GM21390 (cell line): ENCODE data around the gene NHSL2.

Source experiments
- ATAC-seq: cut with Tn5 transposase; IDR thresholded peaks from one replicate; pipeline ENCODE4 v1.9.1; 2021; ENCODE audit not compliant: unreplicated experiment

The NHSL2 gene

DNA sequence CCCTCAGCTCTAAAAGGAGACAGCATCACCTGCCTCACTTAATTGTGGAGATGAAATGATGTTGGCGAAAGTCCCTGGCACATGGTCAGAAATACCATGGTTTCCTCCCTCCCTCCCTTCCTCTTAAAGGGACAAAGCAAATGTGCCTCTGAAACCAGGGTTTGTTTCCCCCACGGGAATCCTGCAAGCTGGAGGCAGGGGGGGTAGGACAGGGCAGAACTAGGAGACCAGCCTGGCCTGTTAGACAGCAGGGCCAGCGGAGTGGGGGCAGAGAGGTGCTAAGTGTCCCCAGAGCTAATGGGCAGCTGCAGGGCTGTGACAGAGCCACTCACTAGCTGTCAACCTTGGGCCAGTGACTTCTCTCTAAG is 215.4 kb downstream of the NHSL2 start:
- ATAC-seq: no peak

DNA sequence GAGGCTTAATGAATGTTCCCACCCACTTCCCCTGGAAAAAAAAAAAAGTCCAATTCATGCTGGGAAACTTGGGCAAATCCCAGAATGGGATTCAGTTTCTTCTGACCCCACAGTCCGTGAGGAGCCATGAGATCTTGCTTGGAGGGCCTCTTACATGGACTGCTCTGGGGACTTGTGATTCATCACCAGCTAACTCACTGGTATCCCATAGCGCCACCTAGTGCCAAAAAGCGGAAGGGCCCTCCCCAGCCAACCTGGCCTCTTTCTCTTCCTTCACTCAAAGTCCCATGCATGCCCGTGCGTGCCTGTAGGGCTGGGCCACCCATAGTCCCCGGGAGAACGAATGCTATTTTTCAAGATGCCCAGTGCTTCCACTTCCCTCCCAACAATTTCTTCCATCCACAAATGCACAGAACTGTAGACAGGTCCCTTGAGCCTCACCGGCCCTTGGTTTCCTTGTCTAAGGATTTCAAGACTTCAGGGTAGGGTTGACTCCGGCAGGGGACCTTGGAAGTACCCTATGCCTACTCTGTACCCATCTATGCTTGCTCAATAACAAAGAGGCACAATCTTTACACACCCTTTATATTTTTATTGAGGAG is 216.0 kb downstream of the NHSL2 start:
- ATAC-seq: peak; percentile 80

DNA sequence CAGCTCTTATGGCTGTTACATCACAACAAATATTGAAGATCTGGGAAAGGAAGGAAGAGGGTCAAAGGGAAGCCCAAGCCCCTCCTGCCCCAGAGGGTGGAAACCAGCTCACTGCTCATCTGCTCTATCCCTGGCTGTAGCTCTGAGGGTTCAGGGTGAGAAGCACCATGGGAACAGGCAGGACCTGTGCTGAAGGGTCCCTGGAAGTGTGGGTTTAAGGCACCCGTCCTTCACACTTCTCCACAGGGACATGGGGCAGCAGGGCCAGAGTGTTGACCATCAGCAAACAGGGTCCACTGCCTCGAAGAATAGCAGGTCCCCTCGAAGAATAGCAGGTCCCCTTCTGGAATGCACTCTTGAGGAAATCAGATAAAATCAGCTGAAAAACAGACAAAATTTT is 216.7 kb downstream of the NHSL2 start:
- no peak for ATAC-seq

DNA sequence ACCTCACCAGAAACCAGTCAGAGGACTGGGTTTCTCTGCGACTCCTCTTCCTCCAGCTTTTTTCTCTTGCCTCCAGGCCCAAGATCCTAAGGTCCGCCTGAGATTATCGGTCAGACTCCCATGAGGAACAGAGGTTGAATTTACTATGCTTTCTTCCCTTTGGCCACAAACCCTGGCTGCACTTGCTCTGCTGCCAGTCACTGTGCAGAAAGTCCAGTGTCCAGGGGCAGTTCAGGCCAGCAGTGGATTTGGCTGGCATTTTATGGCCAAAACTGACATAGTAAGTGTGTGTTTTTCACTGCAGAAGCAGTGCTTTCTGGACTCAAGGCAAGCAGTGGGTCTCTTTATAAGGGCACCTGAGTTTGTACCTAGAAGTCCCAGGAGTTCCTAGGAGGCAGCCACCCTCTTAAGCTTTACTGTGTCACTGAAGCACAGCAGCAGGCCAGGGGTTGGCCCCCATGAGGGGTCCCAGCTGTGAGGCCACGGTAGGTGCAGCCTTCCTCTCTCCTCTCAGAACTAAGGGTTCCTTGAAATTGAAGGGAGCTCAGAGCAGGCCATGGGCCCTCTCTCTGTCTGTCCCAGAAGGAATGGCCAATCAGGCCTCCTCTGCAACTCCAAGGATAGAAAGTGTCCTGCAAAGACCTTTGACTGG is 217.7 kb downstream of the NHSL2 start:
- no peak for ATAC-seq

DNA sequence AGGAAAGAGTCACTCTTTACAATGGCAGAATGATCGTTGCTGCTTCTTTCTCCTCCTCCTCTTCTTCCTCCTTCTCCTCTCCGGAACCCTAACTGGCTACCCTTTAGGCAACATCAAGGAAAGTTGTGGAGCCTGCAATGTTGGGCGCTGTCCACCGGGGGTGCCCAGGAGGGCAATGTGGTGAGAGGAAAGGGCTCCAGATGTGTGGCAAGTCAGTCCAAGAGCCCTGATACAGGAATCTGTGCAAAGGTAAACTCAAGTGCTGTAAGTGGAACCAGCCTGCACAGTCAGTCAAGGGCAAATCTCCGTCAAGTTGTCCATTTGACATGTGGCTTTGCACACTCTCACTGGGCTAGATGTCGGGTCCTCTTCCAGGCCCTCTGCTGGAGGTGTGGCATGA is 218.2 kb downstream of the NHSL2 start:
- no peak for ATAC-seq

DNA sequence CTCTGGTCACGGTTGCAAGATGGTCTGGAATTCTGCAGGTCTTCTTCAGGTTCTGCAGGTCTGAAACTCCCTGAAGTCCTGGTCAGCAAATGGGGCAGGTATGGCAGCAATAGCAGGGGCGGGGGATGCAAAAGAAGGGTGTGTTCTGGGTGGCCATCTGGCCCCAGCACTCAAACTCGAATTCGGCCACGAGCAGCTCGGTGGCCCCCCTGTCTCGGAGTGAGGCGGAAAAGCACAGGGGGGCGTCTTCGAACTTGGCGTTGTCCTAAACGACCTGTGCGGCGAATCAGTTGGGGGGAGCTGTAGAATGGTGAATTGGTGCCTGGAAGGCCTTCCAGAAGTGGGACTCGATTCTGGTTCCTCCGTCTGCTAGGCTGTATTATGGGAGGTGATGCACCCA is 219.0 kb downstream of the NHSL2 start:
- ATAC-seq: no peak

DNA sequence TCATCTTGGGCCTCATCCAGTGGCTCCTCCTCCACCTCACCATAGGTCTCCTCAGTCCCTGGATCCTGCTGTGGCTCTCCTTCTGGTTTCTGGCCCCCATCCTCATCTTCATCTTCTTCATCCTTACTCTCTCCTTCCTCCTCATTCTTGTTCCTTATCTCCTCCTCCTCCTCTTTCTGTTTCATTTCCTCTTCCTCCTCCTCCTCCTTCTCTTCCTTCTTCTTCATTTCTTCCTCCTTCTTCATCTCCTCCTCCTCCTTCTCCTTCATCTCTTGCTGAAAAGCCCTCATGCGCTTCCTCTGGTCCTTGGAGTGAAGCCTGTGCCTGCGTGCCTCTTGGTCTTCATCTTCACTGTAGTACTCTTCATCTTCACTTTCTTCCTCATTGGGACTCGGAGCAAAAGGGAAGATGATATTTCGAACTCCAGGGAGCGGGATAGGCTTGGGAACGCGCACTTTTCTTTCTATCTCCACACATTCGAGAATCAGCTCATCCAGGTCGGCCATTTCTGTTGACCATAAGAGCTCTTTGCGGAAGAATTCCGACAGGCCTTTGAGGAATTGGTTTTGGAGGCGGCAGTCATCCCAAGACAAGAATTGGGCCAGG is 219.6 kb downstream of the NHSL2 start:
- ATAC-seq: no peak

DNA sequence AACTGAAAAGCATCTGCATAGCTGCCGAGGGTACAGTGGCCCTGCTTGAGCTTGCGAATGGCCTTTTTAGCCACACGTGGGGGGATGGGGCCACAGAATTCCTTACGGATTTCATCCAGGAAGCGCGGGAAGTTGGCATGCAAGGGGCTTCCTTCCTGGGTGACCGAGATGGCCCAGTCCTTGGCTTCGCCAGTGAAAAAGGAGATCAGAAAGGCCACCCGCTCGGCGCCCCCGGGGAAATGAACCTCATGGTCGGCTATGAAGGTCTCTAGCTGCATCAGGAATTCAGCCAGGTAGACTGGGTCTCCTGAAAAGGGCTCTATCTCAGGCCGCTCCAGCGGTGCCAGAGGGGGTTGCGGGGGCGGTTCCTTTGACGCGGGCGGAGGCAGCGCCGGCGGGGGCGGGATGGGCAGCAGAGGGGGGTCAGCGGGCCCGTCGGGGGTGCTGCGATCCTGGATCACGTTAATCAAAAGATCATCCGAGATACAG is 220.2 kb downstream of the NHSL2 start:
- no peak for ATAC-seq

DNA sequence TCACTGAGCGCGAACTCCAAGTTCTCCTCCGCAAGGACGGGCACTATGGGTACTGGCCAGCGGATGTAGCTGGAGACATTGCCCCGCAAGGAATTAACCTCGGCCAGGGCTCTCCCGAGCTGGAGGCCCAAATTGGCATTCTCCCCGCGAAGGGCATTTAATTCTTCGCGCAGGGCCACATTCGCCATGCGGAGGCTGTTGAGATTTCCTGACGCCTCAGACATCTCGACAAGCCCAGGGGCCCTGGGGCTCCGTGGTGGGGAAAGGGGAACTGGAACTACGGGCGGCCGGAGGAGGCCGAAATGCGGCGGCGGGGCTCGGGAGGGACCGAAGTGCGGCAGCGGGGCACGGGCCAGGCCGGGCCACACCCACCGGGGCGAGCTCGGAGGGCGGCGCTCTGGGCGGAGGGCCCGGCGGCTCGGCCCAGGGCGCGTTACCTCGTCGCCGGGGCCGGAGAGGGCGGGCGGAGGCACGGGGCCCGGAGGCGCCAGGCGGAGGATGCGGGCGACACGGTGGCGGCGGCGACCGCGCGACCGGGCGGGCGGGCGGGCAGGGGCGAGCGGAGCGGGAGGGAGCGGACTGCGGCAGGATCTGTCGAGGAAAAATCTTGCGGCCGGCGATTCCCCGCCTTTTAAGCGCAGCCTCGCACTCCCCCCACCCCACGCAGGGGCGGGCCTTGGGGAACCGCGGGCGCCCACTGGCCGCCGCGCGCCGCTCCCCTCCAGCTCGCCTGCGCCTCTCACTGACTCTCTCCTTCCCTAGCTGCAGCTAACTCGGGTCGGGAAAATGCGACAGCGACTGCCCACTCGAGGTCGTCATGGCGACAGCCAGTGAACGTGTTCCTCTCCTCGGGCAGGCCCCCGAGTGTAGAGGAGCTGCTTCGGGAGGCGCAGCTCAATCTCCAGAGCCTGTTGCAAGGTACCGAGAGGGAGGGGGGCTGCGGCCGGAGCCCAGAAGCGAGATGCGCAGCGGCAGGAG is 221.0 kb downstream of the NHSL2 start, which contains the start of gene RTL5:
RTL5 (minus strand) TSS at position 599 of the 978 bp plus-strand sequence.
- peak; percentile 66 for ATAC-seq

DNA sequence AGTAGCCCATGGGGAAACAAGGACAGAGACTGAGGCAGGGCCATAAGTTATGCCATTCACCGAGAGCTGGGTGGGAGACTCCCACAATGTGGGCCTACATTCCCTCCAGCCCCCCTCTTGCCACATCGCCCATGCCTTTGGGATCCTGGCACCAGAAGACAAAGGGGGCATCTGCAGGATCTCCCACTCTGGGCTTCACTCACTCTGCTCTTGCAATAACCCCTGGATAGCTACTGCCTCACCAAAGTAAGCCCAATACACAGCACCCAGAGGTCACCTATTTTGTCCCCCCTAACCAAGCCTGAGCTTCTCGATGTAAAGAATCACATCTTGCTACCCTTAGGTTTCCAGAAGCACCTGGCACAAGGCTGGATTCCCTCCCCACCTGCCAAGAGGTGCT is 221.8 kb downstream of the NHSL2 start:
- ATAC-seq: no peak

DNA sequence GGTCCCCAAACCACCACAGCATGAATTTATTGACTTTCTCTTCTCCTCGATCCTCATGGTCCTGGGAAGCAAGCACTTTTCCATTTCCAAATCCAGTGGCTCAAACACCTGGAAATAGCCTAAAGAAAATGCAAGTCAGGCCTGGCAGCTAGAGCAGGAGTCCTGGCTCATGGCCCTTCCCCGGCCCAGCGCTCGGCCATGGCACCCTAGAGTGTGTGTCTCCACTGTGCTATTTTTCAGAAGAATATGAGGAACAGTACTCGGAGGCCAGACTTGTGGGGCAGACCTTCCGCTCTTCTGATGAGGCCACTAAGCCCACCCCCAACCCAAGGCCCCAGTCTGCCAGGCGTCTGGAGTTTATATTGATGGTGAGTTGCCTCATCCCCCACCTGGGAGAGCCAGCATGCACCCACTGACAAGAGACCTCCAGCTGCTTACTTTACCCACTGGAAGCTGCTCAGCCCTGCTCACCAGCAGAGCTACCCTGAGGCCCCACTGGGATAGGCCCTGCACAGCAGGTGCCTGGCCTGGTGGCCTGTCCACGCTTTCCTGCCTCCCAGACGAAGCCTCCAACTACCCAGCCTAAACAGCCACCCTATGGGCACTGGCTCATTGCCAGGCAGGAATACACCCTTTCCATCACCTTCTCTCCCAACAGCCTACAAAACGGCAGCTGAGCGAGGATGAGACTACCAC is 223.4 kb downstream of the NHSL2 start:
- no peak for ATAC-seq

DNA sequence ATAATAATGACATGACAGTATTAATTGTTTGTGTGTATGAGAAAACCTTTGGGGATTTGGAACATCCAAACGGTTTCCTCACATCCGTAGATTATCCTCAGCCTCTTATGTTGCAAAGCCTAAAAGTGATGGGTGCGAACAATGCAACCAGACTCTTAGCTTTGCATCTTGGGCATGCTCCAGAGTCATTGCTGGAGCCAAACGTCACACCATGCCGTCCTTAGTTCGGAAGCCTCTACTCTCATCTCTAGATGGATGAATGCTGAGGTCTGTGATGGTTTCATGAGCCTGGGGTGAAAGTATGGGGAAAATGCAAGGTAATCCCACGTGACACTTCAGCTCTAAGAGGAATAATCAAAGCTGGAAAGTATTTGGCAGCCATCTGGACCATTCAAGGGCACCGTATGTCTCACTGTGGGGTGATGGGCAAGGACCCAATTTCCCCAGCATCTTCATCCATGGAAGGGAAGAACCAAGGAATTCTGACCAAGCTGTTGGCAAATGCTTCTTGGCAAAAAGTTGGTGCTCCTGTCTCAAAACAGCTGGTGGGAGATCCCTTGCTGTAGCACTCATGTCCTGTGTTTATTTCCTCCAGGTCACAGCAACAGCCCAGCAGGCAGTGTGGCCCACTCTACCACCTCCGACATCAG is 227.3 kb downstream of the NHSL2 start:
- ATAC-seq: no peak

DNA sequence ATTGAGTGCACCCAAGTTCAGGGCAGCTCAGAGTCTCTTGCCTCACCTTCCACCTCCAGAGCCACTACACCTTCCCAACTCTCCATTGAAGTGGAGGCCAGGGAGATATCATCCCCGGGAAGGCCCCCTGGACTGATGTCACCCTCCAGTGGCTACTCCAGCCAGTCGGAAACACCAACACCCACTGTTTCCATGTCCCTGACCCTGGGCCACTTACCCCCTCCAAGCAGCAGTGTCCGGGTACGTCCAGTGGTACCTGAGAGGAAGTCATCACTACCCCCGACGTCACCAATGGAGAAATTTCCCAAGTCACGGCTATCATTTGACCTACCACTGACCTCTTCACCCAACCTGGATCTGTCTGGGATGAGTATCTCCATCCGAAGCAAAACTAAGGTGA is 228.9 kb downstream of the NHSL2 start:
- no peak for ATAC-seq

DNA sequence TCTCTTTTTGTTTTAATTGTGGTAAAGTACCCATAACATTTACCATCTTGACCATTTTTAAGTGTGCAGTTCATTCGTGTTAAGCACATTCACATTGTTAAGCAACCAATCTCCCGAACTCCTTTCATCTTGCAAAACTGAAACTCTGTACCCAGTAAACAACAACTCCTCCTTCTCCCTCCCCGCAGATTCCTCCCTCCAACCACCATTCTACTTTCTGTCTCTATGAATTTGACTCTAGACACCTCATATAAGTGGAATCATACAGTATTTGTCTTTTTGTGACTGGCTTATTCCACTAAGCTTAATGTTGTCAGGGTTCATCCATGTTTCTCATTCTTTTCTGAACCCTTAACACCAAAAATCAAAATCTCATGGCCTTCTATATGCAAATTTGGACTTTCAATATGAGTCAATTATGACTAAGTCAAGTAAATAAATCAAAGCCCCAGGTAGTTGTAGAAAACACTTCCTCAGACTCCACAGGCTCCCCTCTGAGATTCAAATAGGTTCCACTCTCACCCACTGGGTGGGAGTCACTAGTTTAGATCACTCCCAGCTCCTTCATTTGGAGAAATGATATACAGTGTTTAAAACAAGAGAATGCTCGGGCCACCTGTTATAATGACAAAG is 230.8 kb downstream of the NHSL2 start:
- peak; percentile 72 for ATAC-seq

DNA sequence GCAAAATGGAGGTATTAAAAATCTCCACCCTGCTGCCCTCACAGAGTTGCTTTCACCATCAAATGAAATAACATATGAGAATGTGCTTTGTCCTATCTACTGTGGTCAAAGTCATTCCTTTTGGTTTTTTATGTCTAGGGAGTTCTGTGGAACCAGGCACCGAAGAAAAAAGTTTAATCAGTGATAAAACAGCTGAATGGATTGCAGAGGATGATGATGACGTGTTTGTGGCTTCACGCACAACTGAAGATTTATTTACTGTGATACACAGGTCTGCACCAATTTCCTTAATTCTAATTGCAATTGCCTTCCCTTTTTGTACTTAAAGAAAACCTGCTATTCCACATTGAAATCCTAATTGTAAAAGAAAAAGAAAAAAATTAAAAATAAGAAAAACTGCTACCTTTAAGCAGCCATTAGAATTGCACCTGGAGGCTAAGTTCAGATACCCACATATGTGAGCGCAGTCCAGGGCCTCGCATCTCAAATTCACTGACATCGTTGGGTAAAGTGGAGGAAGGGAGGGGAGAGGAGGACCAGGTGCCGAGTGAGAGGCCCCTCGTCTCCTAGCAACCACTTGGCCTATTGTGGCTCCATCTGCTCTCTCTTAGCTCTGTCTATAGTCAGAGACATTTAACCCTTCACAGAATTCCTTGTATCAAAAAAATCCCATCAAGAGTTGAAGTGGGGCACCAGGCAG is 231.6 kb downstream of the NHSL2 start:
- ATAC-seq: no peak

DNA sequence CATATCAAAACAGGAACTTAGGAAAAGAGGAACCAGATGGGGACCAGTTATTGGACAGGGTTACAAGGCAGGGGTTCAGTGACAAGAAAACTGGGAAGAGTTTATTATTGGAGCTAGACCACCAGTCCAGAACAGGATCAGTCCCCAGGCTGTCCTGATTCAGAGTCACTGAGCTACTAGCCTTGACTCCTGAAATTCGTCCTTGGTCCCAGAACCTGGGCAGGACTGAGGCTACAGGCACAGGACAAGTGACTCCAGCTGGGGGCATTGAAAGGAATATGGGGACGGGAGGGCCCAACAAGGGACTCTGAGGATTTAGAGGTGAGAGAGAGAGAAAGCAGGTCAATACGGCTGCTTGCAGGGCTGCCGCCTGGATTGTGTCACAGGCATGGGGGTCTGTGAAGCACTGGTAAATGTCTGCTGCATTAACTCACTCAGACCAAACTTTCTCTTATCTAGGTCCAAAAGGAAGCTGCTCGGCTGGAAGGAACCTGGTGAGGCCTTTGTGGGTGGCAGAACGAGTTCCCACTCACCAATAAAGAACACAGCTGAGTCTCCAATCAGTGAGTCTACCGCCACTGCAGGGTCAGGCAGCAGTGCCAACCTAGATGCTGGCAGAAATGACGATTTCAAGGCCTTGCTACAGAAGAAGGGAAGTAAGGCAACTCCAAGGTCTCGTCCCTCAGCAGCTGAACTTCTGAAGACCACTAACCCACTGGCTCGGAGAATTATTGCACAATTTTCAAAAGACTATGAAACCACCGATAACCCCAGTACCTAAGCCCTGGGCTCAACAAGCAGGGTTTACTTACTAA is 232.4 kb downstream of the NHSL2 start:
- ATAC-seq: no peak

DNA sequence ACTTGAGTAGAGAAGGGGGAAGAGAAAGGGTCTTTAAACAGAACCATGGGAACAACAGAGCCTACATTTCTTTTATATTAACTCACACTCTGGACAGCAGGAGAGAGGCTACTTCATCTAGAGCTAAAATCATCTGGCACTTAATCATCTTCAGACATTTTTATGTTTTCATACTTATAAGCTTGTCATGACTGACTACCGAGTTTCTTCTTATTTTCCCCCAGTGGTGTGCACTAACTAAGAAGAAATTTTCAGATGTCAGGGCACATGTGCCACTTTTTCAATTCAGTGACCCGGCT is 232.9 kb downstream of the NHSL2 start:
- ATAC-seq: no peak

DNA sequence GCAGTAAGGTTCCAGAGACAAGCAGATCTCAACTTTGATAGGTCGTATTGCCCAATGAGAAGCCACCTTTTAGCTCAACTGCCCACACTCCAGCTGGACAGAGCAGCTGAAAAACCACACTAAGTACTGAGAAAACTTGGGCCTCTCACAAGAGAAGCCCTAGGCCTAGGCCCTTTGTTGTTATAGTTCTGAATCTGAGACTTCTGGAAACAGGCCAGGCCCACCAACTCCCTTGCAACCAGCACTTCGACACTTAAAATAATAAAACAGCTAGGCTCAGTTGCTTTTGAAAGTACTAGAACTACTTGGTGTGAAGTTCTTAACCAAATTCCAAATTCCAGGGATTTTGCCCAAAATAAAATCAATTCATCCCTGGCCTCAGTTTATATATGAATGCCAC is 234.5 kb downstream of the NHSL2 start:
- ATAC-seq: no peak

DNA sequence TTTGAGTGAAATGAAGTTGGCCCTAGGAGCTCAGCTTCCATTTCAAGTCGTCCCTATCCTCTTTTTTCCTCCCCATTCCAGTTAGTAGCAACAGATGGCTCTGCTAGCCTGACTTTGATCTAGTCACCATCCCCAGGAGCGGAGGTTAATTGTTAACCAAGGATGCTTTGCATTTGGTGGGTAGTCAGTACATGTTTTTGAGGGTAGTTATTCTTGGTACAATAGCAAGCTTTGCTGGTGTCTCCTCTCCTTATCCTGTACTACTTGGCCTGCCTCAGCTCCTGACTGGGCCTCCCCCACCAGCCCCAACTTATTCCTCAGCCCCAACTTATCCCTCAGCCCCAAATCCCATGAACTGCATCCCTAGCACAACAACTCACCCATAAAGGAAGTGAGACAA is 235.9 kb downstream of the NHSL2 start:
- no peak for ATAC-seq
